OCI-LY7 (cell line): Measurements from ENCODE around the gene PCNT. TPM values are rescaled to one million over a fixed set of nuclear protein-coding genes. Genes with fewer than 3 reads are reported as not detected.

ENCODE experiments used
- BruUV-seq: library from RNA; stranded (reverse); fragments of 400-500 nt; replicated peaks from 2 replicates; lab custom pipeline; 2021; lab: Mats Ljungman, UMichigan
- CTCF ChIA-PET: fragments of 300-600 bp; sonication (Branson Sonifier 250); formaldehyde crosslinking; loops from one replicate; lab custom pipeline; 2022; ENCODE audit warnings: antibody characterized with exemption; ENCODE audit not compliant: unreplicated experiment; lab: Charles Lee
- POLR2A ChIA-PET: fragments of 300-600 bp; sonication (Branson Sonifier 250); formaldehyde crosslinking; loops from one replicate; lab custom pipeline; 2022; ENCODE audit warnings: antibody characterized with exemption; lab: Charles Lee
- DNase-seq: peaks from one replicate; pipeline ENCODE4 v3.0.0-alpha.2; 2015; ENCODE audit warnings: low spot score
- H2AFZ ChIP-seq: fragments of 200-600 bp; sonication (generic), shearing (Covaris generic); 2 replicates; pipeline ENCODE4 v1.6.1; 2014; ENCODE audit warnings: mild to moderate bottlenecking, antibody characterized with exemption, low read length, moderate library complexity
- H3K27ac ChIP-seq: fragments of 200-600 bp; sonication (generic); 2 replicates; pipeline ENCODE4 v1.5.1; 2014; ENCODE audit warnings: mixed run types, low read depth, mild to moderate bottlenecking, moderate library complexity, low read length, inconsistent platforms; ENCODE audit not compliant: poor library complexity, severe bottlenecking
- H3K36me3 ChIP-seq: fragments of 200-600 bp; sonication (generic); 2 replicates; pipeline ENCODE4 v1.6.1; 2014; ENCODE audit warnings: mild to moderate bottlenecking, antibody characterized with exemption, low read length, moderate library complexity, mixed read lengths; ENCODE audit not compliant: insufficient read depth
- H3K4me1 ChIP-seq: fragments of 200-600 bp; sonication (generic); 2 replicates; pipeline ENCODE4 v1.5.1; 2014; ENCODE audit warnings: mild to moderate bottlenecking, low read length; ENCODE audit not compliant: insufficient read depth, poor library complexity, severe bottlenecking
- H3K4me2 ChIP-seq: fragments of 200-600 bp; sonication (generic); 2 replicates; pipeline ENCODE4 v1.6.1; 2014; ENCODE audit warnings: mild to moderate bottlenecking, low read length
- H3K4me3 ChIP-seq: fragments of 200-600 bp; sonication (generic); 2 replicates; pipeline ENCODE4 v1.5.1; 2014; ENCODE audit warnings: mild to moderate bottlenecking, low read depth, low read length; ENCODE audit not compliant: poor library complexity, severe bottlenecking
- H3K79me2 ChIP-seq: fragments of 200-600 bp; sonication (generic); 2 replicates; pipeline ENCODE4 v1.6.1; 2016; ENCODE audit warnings: low read depth, mild to moderate bottlenecking, low read length, moderate library complexity, mixed read lengths; ENCODE audit not compliant: insufficient read depth
- H3K9me2 ChIP-seq: fragments of 200-600 bp; sonication (generic); 2 replicates; pipeline ENCODE4 v1.6.1; 2016; ENCODE audit warnings: mild to moderate bottlenecking, low read length, mixed read lengths; ENCODE audit not compliant: insufficient read depth
- H3K9me3 ChIP-seq: fragments of 200-600 bp; sonication (generic); 2 replicates; pipeline ENCODE4 v1.6.1; 2014; ENCODE audit warnings: mild to moderate bottlenecking, mixed run types, low read length, mixed read lengths
- H4K20me1 ChIP-seq: fragments of 200-600 bp; sonication (generic); 2 replicates; pipeline ENCODE4 v1.6.1; 2014; ENCODE audit warnings: mild to moderate bottlenecking, antibody characterized with exemption, low read length, moderate library complexity, mixed read lengths; ENCODE audit not compliant: insufficient read depth
- CTCF ChIP-seq: fragments of 200-600 bp; sonication (generic); conservative IDR thresholded peaks from 2 replicates; pipeline ENCODE4 v1.5.1; 2014; ENCODE audit warnings: mild to moderate bottlenecking, antibody characterized with exemption, low read length, moderate library complexity, mixed read lengths
- EZH2phosphoT487 ChIP-seq: fragments of 200-600 bp; sonication (generic); IDR thresholded peaks from 2 replicates; pipeline ENCODE4 v1.6.1; 2018; ENCODE audit warnings: low read depth, borderline replicate concordance, mild to moderate bottlenecking, mixed run types, antibody characterized with exemption, low read length, moderate library complexity, mixed read lengths
- intact Hi-C: fragments of 100-400 bp; cut with micrococcal nuclease; formaldehyde crosslinking; loops from one replicate; pipeline ENCODE4 v1.10.0; 2022; ENCODE audit not compliant: unreplicated experiment
- total RNA-seq, 2 experiments: library from RNA; depleted of rRNA in 1 of 2; stranded (reverse); fragments of >200 nt in 1 of 2; shearing (Covaris generic) in 1 of 2; gene quantifications; 2 replicates each; pipeline ENCODE4 v1.2.3, GENCODE V29; 2014 to 2022

PCNT gene
- total RNA-seq, 2 experiments from 2014 or later: 48.4 to 84.1 TPM

- Histone ChIP-seq H3K9me3 (no peaks in the 10 kb centered on the region), H3K4me2 (no peak overlapping the region), H3K4me3 (no peak overlapping the region), H2AFZ (no peak overlapping the region), H3K79me2 (no peaks in the 10 kb centered on the region), H3K36me3 (peaks cover 59% of the 10 kb centered on the region), H4K20me1 (no peaks in the 10 kb centered on the region), H3K9me2 (no peaks in the 10 kb centered on the region), H3K27ac (no peak overlapping the region), H3K4me1 (peaks cover 5% of the 10 kb centered on the region)
- ChIA-PET CTCF (no interaction called here), POLR2A (interaction anchor here (0.6 kb wide), 1 partner anchor 32 kb away, joined by 3 read pairs; no protein-coding TSS in a partner anchor)
- intact Hi-C loops: no loop called here
- DNase-seq: no peak
- no TSS peak for BruUV-seq
- TF ChIP-seq CTCF (no peak), EZH2phosphoT487 (no peak)
Measured at GRCh38 chr21:46421756-46422555, 98.0 kb downstream of the PCNT start.

- Histone ChIP-seq H4K20me1 (no peaks in the 10 kb centered on the region), H3K27ac (no peak overlapping the region), H3K79me2 (no peaks in the 10 kb centered on the region), H2AFZ (no peak overlapping the region), H3K9me2 (no peaks in the 10 kb centered on the region), H3K4me1 (peaks cover 5% of the 10 kb centered on the region), H3K4me2 (no peak overlapping the region), H3K4me3 (no peak overlapping the region), H3K9me3 (no peaks in the 10 kb centered on the region), H3K36me3 (peaks cover 60% of the 10 kb centered on the region)
- TF ChIP-seq CTCF (no peak), EZH2phosphoT487 (no peak)
- intact Hi-C loops: no loop called here
- ChIA-PET CTCF (no interaction called here), POLR2A (interaction anchor here (0.7 kb wide), 1 partner anchor 169 kb away, joined by 3 read pairs; no protein-coding TSS in a partner anchor)
- no TSS peak for BruUV-seq
- DNase-seq: no peak
Measured at GRCh38 chr21:46422636-46423241, 98.8 kb downstream of the PCNT start.
